IMR-90 (cell line): ENCODE data around the gene STAC. TPM values are rescaled to one million over a fixed set of nuclear protein-coding genes. Genes with fewer than 3 reads are reported as not detected.
A peak's percentile ranks its signal among the peaks of the same experiment; 100 is the strongest.

Experiments used
- ATAC-seq: fragments of 200-7000 bp; cut with Tn5 transposase; 2 replicates; pipeline ENCODE4 v1.9.1; 2020; ENCODE audit warnings: low read depth, mild to moderate bottlenecking, moderate library complexity
- BruUV-seq: library from RNA; stranded (reverse); fragments of 400-500 nt; replicated peaks from 2 replicates; lab custom pipeline; 2021; lab: Mats Ljungman, UMichigan
- CTCF ChIA-PET: fragments of 300-600 bp; formaldehyde crosslinking; extraction: SDS; loops from one replicate; lab custom pipeline; 2021; ENCODE audit warnings: antibody characterized with exemption; lab: Yijun Ruan, JAX
- POLR2A ChIA-PET: fragments of 300-600 bp; sonication (Branson Sonifier 250); formaldehyde crosslinking; loops from one replicate; lab custom pipeline; 2022; ENCODE audit warnings: antibody characterized with exemption; ENCODE audit not compliant: unreplicated experiment; lab: Charles Lee
- DNase-seq: peaks from one replicate; pipeline ENCODE4 v3.0.0; 2013
- H2AFZ ChIP-seq: replicated peaks from 2 replicates; pipeline ENCODE3; 2013; ENCODE audit warnings: low read length, mild to moderate bottlenecking; ENCODE audit not compliant: poor library complexity
- H2AK5ac ChIP-seq: 2 replicates; pipeline ENCODE4 v1.6.1; 2013; ENCODE audit warnings: low read depth, low read length, inconsistent platforms
- H2AK9ac ChIP-seq: replicated peaks from 2 replicates; pipeline ENCODE3; 2013; ENCODE audit warnings: mild to moderate bottlenecking, low read depth, low read length, moderate library complexity; ENCODE audit not compliant: poor library complexity
- H2BK120ac ChIP-seq: 2 replicates; pipeline ENCODE4 v1.6.1; 2013; ENCODE audit warnings: low read depth, low read length, inconsistent platforms
- H2BK15ac ChIP-seq: 3 replicates; pipeline ENCODE4 v1.6.1; 2013; ENCODE audit warnings: low read depth, low read length, inconsistent platforms
- H2BK20ac ChIP-seq: 2 replicates; pipeline ENCODE4 v1.6.1; 2013; ENCODE audit warnings: low read depth, mild to moderate bottlenecking, inconsistent platforms, low read length, moderate library complexity
- H2BK5ac ChIP-seq: 2 replicates; pipeline ENCODE4 v1.6.1; 2013; ENCODE audit warnings: mild to moderate bottlenecking, low read depth, low read length, inconsistent platforms; ENCODE audit not compliant: poor library complexity, severe bottlenecking
- H3K14ac ChIP-seq: replicated peaks from 2 replicates; pipeline ENCODE4 v1.6.1; 2013; ENCODE audit warnings: low read depth, low read length, inconsistent platforms
- H3K18ac ChIP-seq: 2 replicates; pipeline ENCODE4 v1.6.1; 2013; ENCODE audit warnings: low read depth, low read length, control low read depth
- H3K23ac ChIP-seq: 2 replicates; pipeline ENCODE4 v1.6.1; 2013; ENCODE audit warnings: low read depth, low read length, inconsistent platforms
- H3K27ac ChIP-seq: 2 replicates; pipeline ENCODE4 v1.5.1; 2013; ENCODE audit warnings: mild to moderate bottlenecking, control low read depth, low read length; ENCODE audit not compliant: insufficient read depth
- H3K27me3 ChIP-seq: 2 replicates; pipeline ENCODE4 v1.6.1; 2013; ENCODE audit warnings: low read length; ENCODE audit not compliant: control insufficient read depth, insufficient read depth
- H3K36me3 ChIP-seq: 2 replicates; pipeline ENCODE4 v1.6.1; 2013; ENCODE audit warnings: low read length, mixed read lengths; ENCODE audit not compliant: control insufficient read depth, insufficient read depth
- H3K4ac ChIP-seq: 2 replicates; pipeline ENCODE4 v1.6.1; 2013; ENCODE audit warnings: low read depth, low read length, inconsistent platforms
- H3K4me1 ChIP-seq: 2 replicates; pipeline ENCODE4 v1.6.1; 2013; ENCODE audit warnings: low read length, mixed read lengths; ENCODE audit not compliant: control insufficient read depth, insufficient read depth
- H3K4me2 ChIP-seq: 2 replicates; pipeline ENCODE4 v1.6.1; 2013; ENCODE audit warnings: low read depth, mild to moderate bottlenecking, control low read depth, low read length, moderate library complexity
- H3K4me3 ChIP-seq: 2 replicates; pipeline ENCODE4 v1.5.1; 2013; ENCODE audit warnings: low read depth, mild to moderate bottlenecking, control low read depth, low read length, moderate library complexity; ENCODE audit not compliant: insufficient read depth
- H3K56ac ChIP-seq: 2 replicates; pipeline ENCODE4 v1.6.1; 2013; ENCODE audit warnings: low read length, inconsistent platforms; ENCODE audit not compliant: insufficient read depth; ENCODE audit errors: extremely low read depth
- H3K79me1 ChIP-seq, 2 experiments: 2 replicates each; pipeline ENCODE4 v1.6.1; 2013; ENCODE audit warnings: low read length in 2 of 2, inconsistent platforms in 1 of 2, low read depth in 1 of 2
- H3K9ac ChIP-seq: 2 replicates; pipeline ENCODE4 v1.6.1; 2013; ENCODE audit warnings: low read depth, low read length, control low read depth
- H3K9me1 ChIP-seq: 2 replicates; pipeline ENCODE4 v1.6.1; 2013; ENCODE audit warnings: low read length, inconsistent platforms; ENCODE audit not compliant: insufficient read depth
- H3K9me3 ChIP-seq: 2 replicates; pipeline ENCODE4 v1.6.1; 2013; ENCODE audit warnings: low read length; ENCODE audit not compliant: control insufficient read depth, insufficient read depth
- H4K20me1 ChIP-seq: 2 replicates; pipeline ENCODE4 v1.6.1; 2013; ENCODE audit warnings: low read length, inconsistent platforms; ENCODE audit not compliant: insufficient read depth
- H4K5ac ChIP-seq: 2 replicates; pipeline ENCODE4 v1.6.1; 2013; ENCODE audit warnings: mild to moderate bottlenecking, low read depth, low read length, control low read depth
- H4K8ac ChIP-seq, 2 experiments: 2 replicates each; pipeline ENCODE4 v1.6.1; 2013; ENCODE audit warnings: low read depth in 2 of 2, low read length in 2 of 2, control low read depth in 1 of 2, inconsistent platforms in 1 of 2
- H4K91ac ChIP-seq: 2 replicates; pipeline ENCODE4 v1.6.1; 2013; ENCODE audit warnings: low read depth, low read length, inconsistent platforms; ENCODE audit not compliant: insufficient read depth
- CEBPB ChIP-seq: IDR thresholded peaks from 2 replicates; pipeline ENCODE4 v1.6.1; 2012; ENCODE audit warnings: low read depth, low read length, improper control_type of control experiment
- CTCF ChIP-seq: conservative IDR thresholded peaks from 2 replicates; pipeline ENCODE4 v1.5.1; 2012; ENCODE audit warnings: mild to moderate bottlenecking, low read depth, low read length, improper control_type of control experiment
- FOS ChIP-seq: fragments of 150-350 bp; IDR thresholded peaks from 2 replicates; pipeline ENCODE4 v1.6.1; 2016; ENCODE audit warnings: low read depth, low read length
- MAFK ChIP-seq: IDR thresholded peaks from 2 replicates; pipeline ENCODE4 v1.6.1; 2012; ENCODE audit warnings: low read depth, low read length, improper control_type of control experiment
- MAZ ChIP-seq: IDR thresholded peaks from 2 replicates; pipeline ENCODE4 v1.6.1; 2012; ENCODE audit warnings: low read depth, mild to moderate bottlenecking, low read length, improper control_type of control experiment, moderate library complexity, borderline replicate concordance
- MXI1 ChIP-seq: IDR thresholded peaks from 2 replicates; pipeline ENCODE4 v1.6.1; 2012; ENCODE audit warnings: low read depth, mild to moderate bottlenecking, low read length, moderate library complexity, borderline replicate concordance
- RAD21 ChIP-seq: IDR thresholded peaks from 2 replicates; pipeline ENCODE4 v1.6.1; 2012; ENCODE audit warnings: low read length, improper control_type of control experiment
- RCOR1 ChIP-seq: IDR thresholded peaks from 2 replicates; pipeline ENCODE4 v1.6.1; 2012; ENCODE audit warnings: mild to moderate bottlenecking, low read length, improper control_type of control experiment; ENCODE audit not compliant: insufficient replicate concordance
- WGBS, 2 experiments: methylation state at CpG; one replicate each; pipeline versions ENCODE4 v1.1.5 to v1.1.7; 2013; ENCODE audit warnings: missing lambda C conversion rate in 2 of 2; ENCODE audit not compliant: insufficient read length in 1 of 2; ENCODE audit errors: extremely low coverage in 2 of 2; 5-methylcytosine and 5-hydroxymethylcytosine counted together
- dilution Hi-C: fragments of 300-500 bp; cut with HindIII; formaldehyde crosslinking; loops from one replicate; pipeline ENCODE4 v1.14.3; 2018; ENCODE audit warnings: low sequenced_read_pairs; ENCODE audit not compliant: unreplicated experiment
- in situ Hi-C: fragments of 300-500 bp; cut with MboI; formaldehyde crosslinking; loops from 3 replicates; pipeline ENCODE4 v1.14.3; 2019; ENCODE audit warnings: low sequenced_read_pairs, inconsistent platforms, mixed read lengths
- intact Hi-C: fragments of 100-400 bp; cut with micrococcal nuclease; formaldehyde crosslinking; loops from 2 replicates; pipeline ENCODE4 v1.10.0; 2022
- polyA plus RNA-seq, 3 experiments: library from polyadenylated mRNA; depleted of rRNA; stranded (reverse); fragments of >200 nt; gene quantifications; 2 replicates each; pipeline ENCODE4 v1.2.3, GENCODE V29; 2012; ENCODE audit warnings: low replicate concordance in 1 of 3
- total RNA-seq: library from RNA; depleted of rRNA; stranded (reverse); fragments of >200 nt; gene quantifications from 2 replicates; pipeline ENCODE4 v1.2.3, GENCODE V29; 2012

The STAC gene
- total and polyA plus RNA-seq, 2 of the 4 experiments (the other 2 are of a cell fraction): 0.19 to 0.36 TPM

GRCh38 chr3:36525115-36525801 is 145.0 kb downstream of the STAC start:
- ATAC-seq (peak; percentile 42), DNase-seq (peak; percentile 4)
- no peak overlapping the region for H3K9ac ChIP-seq

More at GRCh38 chr3:36525115-36525801, 145.0 kb downstream of the STAC start:
- no peaks in the 10 kb centered on the region for H3K9me1 ChIP-seq
- H3K36me3 ChIP-seq: no peaks in the 10 kb centered on the region
- no peak overlapping the region for H3K56ac ChIP-seq
- no peak overlapping the region for H2BK120ac ChIP-seq
- H4K91ac ChIP-seq: no peak overlapping the region
- BruUV-seq: no TSS peak
- H3K4me1 ChIP-seq: no peaks in the 10 kb centered on the region
- no peak overlapping the region for H3K14ac ChIP-seq
- H3K9me3 ChIP-seq: no peaks in the 10 kb centered on the region
- H3K4me3 ChIP-seq: no peak overlapping the region
- no peak overlapping the region for H4K5ac ChIP-seq
- H2BK15ac ChIP-seq: no peak overlapping the region
- no peaks in the 10 kb centered on the region for H3K27me3 ChIP-seq
- H4K20me1 ChIP-seq: no peaks in the 10 kb centered on the region
- H2AK9ac ChIP-seq: no peak overlapping the region
- no peak overlapping the region for H3K4me2 ChIP-seq
- ChIA-PET CTCF (no interaction called here), POLR2A (no interaction called here)
- no peak overlapping the region for H4K8ac ChIP-seq
- in situ Hi-C loops: no loop called here
- no peak overlapping the region for H2BK20ac ChIP-seq
- intact Hi-C loops: no loop called here
- dilution Hi-C loops: no loop called here
- TF ChIP-seq CEBPB (no peak), RAD21 (no peak), RCOR1 (no peak), FOS (no peak), MXI1 (no peak), CTCF (no peak), MAZ (no peak), MAFK (no peak)
- WGBS, 2 experiments: no CpG with 5 or more reads among the region's 3 CpGs
- no peak overlapping the region for H2BK5ac ChIP-seq
- no peak overlapping the region for H2AK5ac ChIP-seq
- no peak overlapping the region for H2AFZ ChIP-seq
- H3K23ac ChIP-seq: no peak overlapping the region
- H3K79me1 ChIP-seq: no peaks in the 10 kb centered on the region
- no peak overlapping the region for H3K18ac ChIP-seq
- no peak overlapping the region for H3K27ac ChIP-seq
- no peak overlapping the region for H3K4ac ChIP-seq
